CD4-positive, alpha-beta T cell (primary cell): ENCODE data around the gene TMEM87B. TPM values are rescaled to one million over a fixed set of nuclear protein-coding genes. Genes with fewer than 3 reads are reported as not detected.
A peak's percentile ranks its signal among the peaks of the same experiment; 100 is the strongest.

Experiments
- ATAC-seq: fragments of 200-7000 bp; cut with Tn5 transposase; one replicate; pipeline ENCODE4 v1.10.0; 2022; ENCODE audit warnings: mild to moderate bottlenecking; ENCODE audit not compliant: poor library complexity
- CTCF ChIA-PET: fragments of 350-600 bp; sonication (Branson Sonifier 250); formaldehyde crosslinking; loops from one replicate; lab custom pipeline; 2021; ENCODE audit warnings: antibody characterized with exemption, inconsistent platforms; lab: Charles Lee
- POLR2A ChIA-PET: fragments of 350-600 bp; sonication (Branson Sonifier 250); formaldehyde crosslinking; loops from one replicate; lab custom pipeline; 2021; ENCODE audit warnings: antibody characterized with exemption, inconsistent platforms; lab: Charles Lee
- DNase-seq, 14 experiments: peaks; one replicate each; pipeline ENCODE4 v3.0.0-alpha.2; 2013 to 2020; ENCODE audit warnings: mixed read lengths in 2 of 14
- H3K27ac ChIP-seq, 2 donors: one replicate each; pipeline versions ENCODE4 v1.5.1 to v1.7.0; 2013; ENCODE audit warnings: low read length in 2 of 2, low read depth in 1 of 2, mild to moderate bottlenecking in 1 of 2
- H3K27me3 ChIP-seq, 2 experiments: 1 replicate in 1 of 2; 2 replicates in 1 of 2; pipeline versions ENCODE4 v1.6.1 to v1.7.0; 2013; ENCODE audit warnings: low read length in 2 of 2, control low read depth in 1 of 2, mild to moderate bottlenecking in 1 of 2, moderate library complexity in 1 of 2; ENCODE audit not compliant: insufficient read depth in 2 of 2, control insufficient read depth in 1 of 2
- H3K36me3 ChIP-seq: one replicate; pipeline ENCODE4 v1.6.1; 2013; ENCODE audit warnings: low read length, control low read depth; ENCODE audit not compliant: insufficient read depth
- H3K4me1 ChIP-seq: one replicate; pipeline ENCODE4 v1.6.1; 2013; ENCODE audit warnings: low read length, control low read depth; ENCODE audit not compliant: insufficient read depth
- H3K4me3 ChIP-seq: one replicate; pipeline ENCODE4 v1.5.1; 2013; ENCODE audit warnings: mild to moderate bottlenecking, low read length, moderate library complexity
- H3K9me3 ChIP-seq, 2 experiments: 1 replicate in 1 of 2; 2 replicates in 1 of 2; pipeline versions ENCODE4 v1.6.1 to v1.7.0; 2013; ENCODE audit warnings: low read length in 2 of 2, mild to moderate bottlenecking in 2 of 2, control low read depth in 1 of 2, moderate library complexity in 1 of 2; ENCODE audit not compliant: control insufficient read depth in 1 of 2, insufficient read depth in 1 of 2
- H3K27ac Mint-ChIP-seq: one replicate; pipeline ENCODE4 v1.8.0; 2020; ENCODE audit warnings: mixed read lengths
- H3K27me3 Mint-ChIP-seq: one replicate; pipeline ENCODE4 v1.8.0; 2021; ENCODE audit warnings: mixed read lengths
- H3K36me3 Mint-ChIP-seq: one replicate; pipeline ENCODE4 v1.8.0; 2021; ENCODE audit warnings: low read depth, mixed read lengths
- H3K4me1 Mint-ChIP-seq: one replicate; pipeline ENCODE4 v1.8.0; 2021; ENCODE audit warnings: low read depth, mixed read lengths
- H3K4me3 Mint-ChIP-seq: one replicate; pipeline ENCODE4 v1.8.0; 2020; ENCODE audit warnings: mild to moderate bottlenecking, mixed read lengths
- H3K9me3 Mint-ChIP-seq: one replicate; pipeline ENCODE4 v1.8.0; 2020; ENCODE audit warnings: mixed read lengths
- CTCF ChIP-seq: fragments of 200-600 bp; IDR thresholded peaks from one replicate; pipeline ENCODE4 v1.8.0; 2022; ENCODE audit warnings: antibody characterized with exemption, mild to moderate bottlenecking
- intact Hi-C, 2 experiments: fragments of 100-400 bp; cut with DNase I in 1 of 2; cut with micrococcal nuclease in 1 of 2; formaldehyde crosslinking; loops; one replicate each; pipeline versions ENCODE4 v1.15.1 to v1.9.0; 2023 to 2025; cut with DNase I, micrococcal nuclease
- total RNA-seq, 174 experiments: library from RNA in 2 of 174; stranded (reverse) in 2 of 174; gene quantifications; one replicate each; pipeline ENCODE4 v1.2.3 and lab custom pipeline; 2021 to 2026

Gene TMEM87B
- total RNA-seq, 2 experiments from 2014 or later = 8.9 to 12.1 TPM

GRCh38 chr2:112134120-112134519 is 79.1 kb downstream of the TMEM87B start:
- H3K27ac Mint-ChIP-seq = no peak overlapping the region
- H3K27ac ChIP-seq = no peak overlapping the region
- POLR2A ChIA-PET = no interaction called here
- DNase-seq (peak in 1 of 14 experiments; percentile 11), ATAC-seq (no peak)
- intact Hi-C loops = loop anchor here in 1 of 2 experiments (5.0 kb wide), 1 partner anchor 183 kb away; no protein-coding TSS in a partner anchor
- H3K36me3 ChIP-seq = no peaks in the 10 kb centered on the region
- peaks cover 4 to 7% of the 10 kb centered on the region in 2 experiments for H3K9me3 ChIP-seq
- no peak overlapping the region for H3K4me3 Mint-ChIP-seq
- H3K4me3 ChIP-seq = no peak overlapping the region
- no peak for TF ChIP-seq CTCF
- CTCF ChIA-PET = interaction anchor here (1.5 to 3.9 kb wide), 2 partner anchors 12 kb away, joined by 5 to 12 read pairs; no protein-coding TSS in a partner anchor
- peaks cover 13% of the 10 kb centered on the region for H3K4me1 Mint-ChIP-seq
- H3K4me1 ChIP-seq = peaks cover 15% of the 10 kb centered on the region
- H3K27me3 Mint-ChIP-seq = peaks cover 27% of the 10 kb centered on the region
- peaks cover 8 to 15% of the 10 kb centered on the region in 2 experiments for H3K27me3 ChIP-seq
- no peaks in the 10 kb centered on the region for H3K9me3 Mint-ChIP-seq
- peaks cover 9% of the 10 kb centered on the region for H3K36me3 Mint-ChIP-seq

GRCh38 chr2:112136096-112136495 is 81.0 kb downstream of the TMEM87B start:
- no peak overlapping the region for H3K27ac Mint-ChIP-seq
- POLR2A ChIA-PET = no interaction called here

GRCh38 chr2:112137516-112138158 is 82.6 kb downstream of the TMEM87B start:
- peak; percentile 51 for ATAC-seq
- Mint-ChIP-seq H3K36me3 (peaks cover 4% of the 10 kb centered on the region), H3K27me3 (peaks cover 36% of the 10 kb centered on the region), H3K4me1 (peaks cover 10% of the 10 kb centered on the region), H3K9me3 (no peaks in the 10 kb centered on the region), H3K4me3 (peak overlapping the region; percentile 81), H3K27ac (peak overlapping the region; percentile 74)
- intact Hi-C loops = no loop called here
- no peaks in the 10 kb centered on the region for H3K36me3 ChIP-seq
- peaks cover 10 to 21% of the 10 kb centered on the region in 2 experiments for H3K27me3 ChIP-seq
- peaks cover 15% of the 10 kb centered on the region for H3K4me1 ChIP-seq
- peak overlapping the region; percentile 54 for H3K4me3 ChIP-seq
- CTCF ChIA-PET = no interaction called here
- peak in 5 of 14 experiments; percentile 18 to 54 (median 43) for DNase-seq
- H3K9me3 ChIP-seq = peaks cover 1 to 7% of the 10 kb centered on the region in 2 experiments
- POLR2A ChIA-PET = interaction anchor here (0.7 to 1.9 kb wide), 4 partner anchors 15 to 137 kb away, joined by 3 to 6 read pairs (median 4); partner anchors contain the start of gene ZC3H8
- TF ChIP-seq CTCF = no peak
- no peak overlapping the region for H3K27ac ChIP-seq

More at GRCh38 chr2:112136096-112136495, 81.0 kb downstream of the TMEM87B start:
- no peak for DNase-seq
- Histone ChIP-seq H3K36me3 (no peaks in the 10 kb centered on the region), H3K4me1 (peaks cover 15% of the 10 kb centered on the region), H3K27me3 (peaks cover 10 to 21% of the 10 kb centered on the region in 2 experiments), H3K27ac (no peak overlapping the region), H3K4me3 (no peak overlapping the region), H3K9me3 (peaks cover 4 to 10% of the 10 kb centered on the region in 2 experiments)
- CTCF ChIA-PET = no interaction called here
- Mint-ChIP-seq H3K4me3 (peak overlapping the region; percentile 51), H3K27me3 (peaks cover 36% of the 10 kb centered on the region), H3K9me3 (no peaks in the 10 kb centered on the region), H3K4me1 (peaks cover 13% of the 10 kb centered on the region), H3K36me3 (peaks cover 9% of the 10 kb centered on the region)
- intact Hi-C loops = no loop called here
- no peak for ATAC-seq
- no peak for TF ChIP-seq CTCF
